Left ventricle myocardium inferior (tissue), 1 donor: Measurements from ENCODE around the gene GABRB3. TPM values are rescaled to one million over a fixed set of nuclear protein-coding genes. Genes with fewer than 3 reads are reported as not detected.

ENCODE experiments used
- DNase-seq: peaks from one replicate; pipeline ENCODE4 v3.0.0-alpha.2; 2020
- H3K27ac ChIP-seq: fragments of 200-600 bp; replicated peaks from 2 replicates; pipeline ENCODE4 v1.8.0; 2021
- H3K27me3 ChIP-seq: fragments of 200-600 bp; 2 replicates; pipeline ENCODE4 v1.8.0; 2021; ENCODE audit warnings: low read depth
- H3K36me3 ChIP-seq: fragments of 200-600 bp; 2 replicates; pipeline ENCODE4 v1.8.0; 2021
- H3K4me1 ChIP-seq: fragments of 200-600 bp; 2 replicates; pipeline ENCODE4 v1.8.0; 2021
- H3K4me3 ChIP-seq: fragments of 200-600 bp; 2 replicates; pipeline ENCODE4 v1.8.0; 2021; ENCODE audit warnings: mild to moderate bottlenecking, moderate library complexity
- H3K9me3 ChIP-seq: fragments of 200-600 bp; replicated peaks from 2 replicates; pipeline ENCODE4 v1.8.0; 2021
- intact Hi-C: fragments of 100-400 bp; cut with micrococcal nuclease; formaldehyde crosslinking; loops from one replicate; pipeline ENCODE4 v1.11.0; 2022
- total RNA-seq: library from RNA; stranded (reverse); fragmentation: NEBNext Ultra II Directional; extraction: Animal tissue kit (Norgen Biotek cat#: 25700); gene quantifications from one replicate; pipeline ENCODE4 v1.2.1, GENCODE V29; 2021
- TF ChIP-seq, protein P1 (sequence below): fragments of 200-600 bp; IDR thresholded peaks from 2 replicates; pipeline ENCODE4 v1.8.0; 2021; ENCODE audit warnings: antibody characterized with exemption, mild to moderate bottlenecking, borderline replicate concordance
- donor health status: DM: no; HTN: yes; CAD: no; lungs with severe emphysema.

Gene GABRB3
- total RNA-seq, 1 donor from 2014 or later = 2.4 TPM

DNA sequence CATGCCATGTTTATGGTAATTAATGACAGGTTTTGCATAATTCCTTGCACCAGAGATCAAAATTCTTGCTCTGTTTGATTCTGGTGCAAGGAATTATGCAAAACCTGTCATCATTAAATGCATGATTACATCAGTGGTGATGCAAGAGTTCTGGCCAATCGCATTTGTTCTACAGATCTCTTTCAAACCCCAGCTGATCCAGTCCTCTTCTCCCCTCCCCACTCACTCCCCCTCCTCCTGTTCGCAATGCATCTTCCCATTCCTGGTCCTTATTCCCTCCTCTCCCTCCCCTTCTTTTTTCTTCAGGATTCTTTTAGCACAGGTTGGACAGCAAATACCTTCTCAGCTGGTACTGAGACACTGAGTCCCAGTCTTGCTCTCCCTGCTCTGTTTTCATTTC, 82.1 kb downstream of the GABRB3 start:
- intact Hi-C loops = no loop called here
- TF ChIP-seq, protein P1, sequence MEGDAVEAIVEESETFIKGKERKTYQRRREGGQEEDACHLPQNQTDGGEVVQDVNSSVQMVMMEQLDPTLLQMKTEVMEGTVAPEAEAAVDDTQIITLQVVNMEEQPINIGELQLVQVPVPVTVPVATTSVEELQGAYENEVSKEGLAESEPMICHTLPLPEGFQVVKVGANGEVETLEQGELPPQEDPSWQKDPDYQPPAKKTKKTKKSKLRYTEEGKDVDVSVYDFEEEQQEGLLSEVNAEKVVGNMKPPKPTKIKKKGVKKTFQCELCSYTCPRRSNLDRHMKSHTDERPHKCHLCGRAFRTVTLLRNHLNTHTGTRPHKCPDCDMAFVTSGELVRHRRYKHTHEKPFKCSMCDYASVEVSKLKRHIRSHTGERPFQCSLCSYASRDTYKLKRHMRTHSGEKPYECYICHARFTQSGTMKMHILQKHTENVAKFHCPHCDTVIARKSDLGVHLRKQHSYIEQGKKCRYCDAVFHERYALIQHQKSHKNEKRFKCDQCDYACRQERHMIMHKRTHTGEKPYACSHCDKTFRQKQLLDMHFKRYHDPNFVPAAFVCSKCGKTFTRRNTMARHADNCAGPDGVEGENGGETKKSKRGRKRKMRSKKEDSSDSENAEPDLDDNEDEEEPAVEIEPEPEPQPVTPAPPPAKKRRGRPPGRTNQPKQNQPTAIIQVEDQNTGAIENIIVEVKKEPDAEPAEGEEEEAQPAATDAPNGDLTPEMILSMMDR = no peak

DNA sequence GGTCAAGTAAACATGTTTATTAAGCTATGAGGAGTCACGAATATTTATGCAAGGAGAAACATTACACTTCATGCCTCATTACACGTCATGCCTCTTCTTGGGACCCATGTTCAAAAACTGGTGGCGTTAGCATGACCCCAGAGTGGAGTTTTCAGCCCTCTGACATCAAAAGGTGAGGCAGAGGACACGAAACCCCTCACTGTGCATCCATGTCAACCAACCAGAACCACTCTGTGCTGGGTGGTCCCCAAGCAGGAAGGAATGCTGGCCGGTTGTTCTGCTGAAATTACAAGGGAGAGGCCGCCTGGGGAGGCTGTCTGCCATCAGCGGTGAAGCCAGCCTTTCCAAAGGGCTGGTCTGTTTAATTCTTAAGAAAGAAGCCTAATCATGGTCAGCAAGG, 83.4 kb downstream of the GABRB3 start:
- Histone ChIP-seq H3K4me1 (no peaks in the 10 kb centered on the region), H3K27ac (no peak overlapping the region), H3K9me3 (peaks cover 13% of the 10 kb centered on the region), H3K27me3 (peaks cover 12% of the 10 kb centered on the region), H3K4me3 (no peak overlapping the region), H3K36me3 (no peaks in the 10 kb centered on the region)
- TF ChIP-seq, protein P1 = no peak
- intact Hi-C loops = no loop called here
- DNase-seq = no peak

More for the DNA sequence above, 82.1 kb downstream of the GABRB3 start:
- Histone ChIP-seq H3K9me3 (peaks cover 26% of the 10 kb centered on the region), H3K36me3 (no peaks in the 10 kb centered on the region), H3K27me3 (peaks cover 12% of the 10 kb centered on the region), H3K4me3 (no peak overlapping the region), H3K4me1 (no peaks in the 10 kb centered on the region), H3K27ac (no peak overlapping the region)
- no peak for DNase-seq

DNA sequence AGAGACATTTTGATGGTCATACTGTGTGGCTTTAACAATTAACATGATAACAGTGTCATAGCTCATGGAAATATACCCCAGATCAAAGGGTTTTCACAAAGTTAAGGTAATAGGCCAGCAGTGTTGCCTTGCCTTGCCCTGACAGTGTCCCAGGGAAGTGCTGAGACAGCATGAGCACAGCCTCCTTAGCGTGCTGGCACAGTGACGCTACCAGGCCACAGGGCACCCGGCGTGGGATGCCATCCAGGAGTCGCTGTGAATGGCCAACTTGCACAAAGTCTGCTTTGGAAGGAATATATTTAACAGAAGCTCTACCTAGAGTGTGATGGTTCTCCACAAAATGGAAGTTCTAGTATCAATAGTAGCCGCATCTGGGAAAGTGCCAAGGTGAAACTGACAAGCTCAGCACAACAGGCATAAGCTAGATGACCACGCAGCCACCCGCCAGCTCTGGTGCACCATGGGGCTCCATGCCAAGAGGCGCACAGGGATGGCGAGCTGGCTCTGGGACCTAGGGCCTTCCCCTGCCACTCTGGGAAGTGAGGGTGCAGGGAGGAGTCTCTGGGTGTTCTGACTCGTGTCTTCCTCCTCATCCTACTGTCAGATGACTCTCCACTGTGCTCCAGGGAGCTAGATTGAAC, 86.2 kb downstream of the GABRB3 start:
- Histone ChIP-seq H3K4me1 (no peaks in the 10 kb centered on the region), H3K9me3 (no peaks in the 10 kb centered on the region), H3K36me3 (no peaks in the 10 kb centered on the region), H3K4me3 (no peak overlapping the region), H3K27ac (no peak overlapping the region), H3K27me3 (peaks cover 12% of the 10 kb centered on the region)
- TF ChIP-seq, protein P1 = no peak
- intact Hi-C loops = no loop called here
- no peak for DNase-seq

DNA sequence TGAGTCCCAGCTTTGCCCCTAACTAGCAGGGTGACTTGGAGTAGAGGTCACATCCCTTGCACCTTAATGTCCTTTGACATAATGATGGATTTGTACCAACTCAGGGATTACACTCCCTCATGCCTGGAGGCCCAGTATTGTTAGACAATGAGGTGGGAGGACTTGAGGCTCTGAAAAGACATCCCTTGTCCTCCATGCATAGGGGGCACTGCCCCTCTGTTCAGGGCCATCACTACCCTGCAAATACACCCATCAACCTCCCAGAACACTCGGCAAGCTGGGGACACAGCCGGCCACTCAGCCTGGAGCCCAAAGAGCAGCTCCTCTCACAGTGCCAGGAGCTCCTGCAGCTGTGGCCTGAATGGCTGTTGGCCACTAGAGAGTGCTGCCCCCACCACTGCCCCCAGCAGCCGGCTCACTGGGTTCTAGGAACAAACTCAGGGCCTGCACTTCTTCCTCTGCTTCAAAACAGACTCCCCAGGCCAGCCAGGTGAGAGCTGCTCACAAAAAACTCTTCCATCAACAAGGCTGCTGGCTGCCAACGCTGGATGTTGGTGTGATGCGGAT, 90.2 kb downstream of the GABRB3 start:
- TF ChIP-seq, protein P1 = no peak
- Histone ChIP-seq H3K9me3 (no peaks in the 10 kb centered on the region), H3K4me3 (no peak overlapping the region), H3K27me3 (peaks cover 5% of the 10 kb centered on the region), H3K36me3 (no peaks in the 10 kb centered on the region), H3K4me1 (no peaks in the 10 kb centered on the region), H3K27ac (no peak overlapping the region)
- intact Hi-C loops = no loop called here
- DNase-seq = no peak

DNA sequence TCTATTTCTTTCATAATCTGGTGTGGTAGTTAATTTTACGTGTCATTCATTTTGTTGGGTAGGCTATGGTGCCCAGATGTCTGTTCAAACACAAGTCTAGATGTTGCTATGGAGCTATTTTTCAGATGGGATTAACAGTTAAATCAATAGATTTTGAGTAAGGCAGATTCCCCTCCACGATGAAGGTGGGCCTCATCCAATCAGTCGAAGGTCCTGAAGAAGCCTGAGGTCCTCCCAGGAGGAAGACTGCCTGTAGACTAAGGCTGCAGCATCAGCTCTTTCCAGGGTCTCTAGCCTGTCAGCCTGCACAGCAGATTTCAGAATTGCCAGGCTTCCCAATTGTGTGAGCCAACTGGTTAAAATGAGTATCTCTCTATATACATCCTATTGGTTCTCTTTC, 92.9 kb downstream of the GABRB3 start:
- TF ChIP-seq, protein P1 = no peak
- Histone ChIP-seq H3K4me3 (no peak overlapping the region), H3K36me3 (no peaks in the 10 kb centered on the region), H3K27me3 (peaks cover 5% of the 10 kb centered on the region), H3K27ac (no peak overlapping the region), H3K4me1 (no peaks in the 10 kb centered on the region), H3K9me3 (no peaks in the 10 kb centered on the region)
- no peak for DNase-seq
- intact Hi-C loops = no loop called here
